OCI-LY1 (cell line): Measurements from ENCODE around the gene MTX1.
A peak's percentile ranks its signal among the peaks of the same experiment; 100 is the strongest.

Source experiments
- H2AFZ ChIP-seq: fragments of 200-600 bp; sonication (generic), shearing (Covaris generic); 2 replicates; pipeline ENCODE4 v1.6.0; 2014; ENCODE audit warnings: antibody characterized with exemption, mild to moderate bottlenecking, low read length
- H3F3A ChIP-seq: fragments of 200-600 bp; sonication (generic), shearing (Covaris generic); 2 replicates; pipeline ENCODE4 v1.6.0; 2014; ENCODE audit warnings: mild to moderate bottlenecking, antibody characterized with exemption, low read length, moderate library complexity; ENCODE audit not compliant: insufficient read depth
- H3K27ac ChIP-seq: fragments of 200-600 bp; sonication (generic); 2 replicates; pipeline ENCODE4 v1.5.1; 2014; ENCODE audit warnings: low read length, mixed run types, mild to moderate bottlenecking, low read depth; ENCODE audit not compliant: poor library complexity, severe bottlenecking
- H3K27me3 ChIP-seq: fragments of 200-600 bp; sonication (generic); 2 replicates; pipeline ENCODE4 v1.6.0; 2014; ENCODE audit warnings: antibody characterized with exemption, mild to moderate bottlenecking, low read length, moderate library complexity; ENCODE audit not compliant: insufficient read depth
- H3K36me3 ChIP-seq: fragments of 200-600 bp; sonication (generic); 2 replicates; pipeline ENCODE4 v1.6.1; 2014; ENCODE audit warnings: mild to moderate bottlenecking, antibody characterized with exemption, low read length, moderate library complexity, mixed read lengths; ENCODE audit not compliant: insufficient read depth
- H3K4me1 ChIP-seq: fragments of 200-600 bp; sonication (generic); 2 replicates; pipeline ENCODE4 v1.5.1; 2014; ENCODE audit warnings: mild to moderate bottlenecking, low read length, moderate library complexity; ENCODE audit not compliant: insufficient read depth, severe bottlenecking
- H3K4me2 ChIP-seq: fragments of 200-600 bp; sonication (generic), shearing (Covaris generic); 2 replicates; pipeline ENCODE4 v1.6.1; 2014; ENCODE audit warnings: low read length
- H3K4me3 ChIP-seq: fragments of 200-600 bp; sonication (generic); 2 replicates; pipeline ENCODE4 v1.5.1; 2014; ENCODE audit warnings: low read length, low read depth, mild to moderate bottlenecking, mixed read lengths; ENCODE audit not compliant: poor library complexity, severe bottlenecking
- H3K79me2 ChIP-seq: fragments of 200-600 bp; shearing (Covaris generic); 2 replicates; pipeline ENCODE4 v1.6.1; 2016; ENCODE audit warnings: mixed run types, low read length, mixed read lengths; ENCODE audit not compliant: insufficient read depth
- H3K9ac ChIP-seq: fragments of 200-600 bp; sonication (generic), shearing (Covaris generic); 2 replicates; pipeline ENCODE4 v1.6.1; 2014; ENCODE audit warnings: mild to moderate bottlenecking, low read length, mixed read lengths
- H3K9me2 ChIP-seq: fragments of 200-600 bp; sonication (generic), shearing (Covaris generic); 2 replicates; pipeline ENCODE4 v1.6.1; 2014; ENCODE audit warnings: low read depth, mild to moderate bottlenecking, low read length, mixed read lengths
- H3K9me3 ChIP-seq: fragments of 200-600 bp; shearing (Covaris generic); 2 replicates; pipeline ENCODE4 v1.6.1; 2014; ENCODE audit warnings: low read length, mixed read lengths
- H4K20me1 ChIP-seq: fragments of 200-600 bp; sonication (generic), shearing (Covaris generic); 2 replicates; pipeline ENCODE4 v1.6.0; 2016; ENCODE audit warnings: mild to moderate bottlenecking, low read length; ENCODE audit not compliant: insufficient read depth
- EZH2 ChIP-seq: fragments of 200-600 bp; sonication (generic), shearing (Covaris generic); IDR thresholded peaks from 2 replicates; pipeline ENCODE4 v1.8.0; 2017; ENCODE audit warnings: borderline replicate concordance, mixed run types, mild to moderate bottlenecking, antibody characterized with exemption, low read length, moderate library complexity, mixed read lengths
- TF ChIP-seq, protein P1 (sequence below): fragments of 200-600 bp; sonication (generic), shearing (Covaris generic); IDR thresholded peaks from 2 replicates; pipeline ENCODE4 v1.5.1; 2017; ENCODE audit warnings: mild to moderate bottlenecking, antibody characterized with exemption, low read length, moderate library complexity, mixed read lengths

MTX1 gene

DNA sequence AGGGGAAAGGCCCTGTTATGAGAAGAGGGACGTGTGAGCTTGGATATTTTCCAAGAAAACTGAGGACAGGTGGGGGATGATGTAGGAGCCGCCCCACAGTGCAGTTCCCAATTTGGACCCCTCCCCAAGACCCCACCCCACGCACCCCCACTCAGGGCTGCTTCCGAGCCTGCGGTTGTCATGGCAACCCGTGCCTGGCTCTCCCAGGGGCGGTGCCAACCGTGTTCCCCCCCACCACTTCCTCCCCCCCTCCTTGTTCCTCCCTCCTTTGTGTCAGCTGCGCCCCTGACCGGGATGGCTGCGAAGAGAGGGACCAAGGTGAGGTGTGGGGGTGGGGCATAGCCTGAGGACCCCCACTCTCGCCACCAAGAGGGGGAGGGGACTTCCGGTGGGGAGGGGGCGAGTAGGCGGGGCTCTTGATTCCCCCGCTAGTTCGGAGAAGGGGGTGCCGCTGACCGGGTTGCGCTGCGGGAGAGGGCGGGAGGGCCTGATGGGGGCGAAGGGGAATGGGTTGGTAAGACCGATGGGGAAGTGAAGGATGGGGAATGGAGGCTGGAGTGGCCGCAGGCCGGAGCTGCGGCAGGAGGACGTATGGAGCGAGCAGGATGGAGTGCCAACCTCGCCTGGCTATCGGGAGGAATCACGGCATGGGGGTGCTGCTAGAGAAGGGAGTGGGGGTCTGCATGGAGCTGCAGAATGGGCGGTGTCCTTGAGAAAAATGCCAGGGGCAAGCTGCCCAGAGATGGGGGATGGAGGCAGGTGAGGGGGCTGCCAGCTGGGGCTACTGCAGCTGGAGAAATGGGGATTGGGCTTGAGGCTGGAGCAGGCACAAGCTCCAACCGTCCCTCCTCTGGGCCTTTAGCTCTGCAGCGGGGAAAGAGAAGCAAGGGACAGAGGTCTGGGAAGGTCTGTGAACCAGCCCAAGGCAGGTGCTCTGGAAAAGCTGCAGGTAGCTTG, 33.9 kb upstream of the MTX1 start:
- no peak for TF ChIP-seq EZH2
- TF ChIP-seq, protein P1, sequence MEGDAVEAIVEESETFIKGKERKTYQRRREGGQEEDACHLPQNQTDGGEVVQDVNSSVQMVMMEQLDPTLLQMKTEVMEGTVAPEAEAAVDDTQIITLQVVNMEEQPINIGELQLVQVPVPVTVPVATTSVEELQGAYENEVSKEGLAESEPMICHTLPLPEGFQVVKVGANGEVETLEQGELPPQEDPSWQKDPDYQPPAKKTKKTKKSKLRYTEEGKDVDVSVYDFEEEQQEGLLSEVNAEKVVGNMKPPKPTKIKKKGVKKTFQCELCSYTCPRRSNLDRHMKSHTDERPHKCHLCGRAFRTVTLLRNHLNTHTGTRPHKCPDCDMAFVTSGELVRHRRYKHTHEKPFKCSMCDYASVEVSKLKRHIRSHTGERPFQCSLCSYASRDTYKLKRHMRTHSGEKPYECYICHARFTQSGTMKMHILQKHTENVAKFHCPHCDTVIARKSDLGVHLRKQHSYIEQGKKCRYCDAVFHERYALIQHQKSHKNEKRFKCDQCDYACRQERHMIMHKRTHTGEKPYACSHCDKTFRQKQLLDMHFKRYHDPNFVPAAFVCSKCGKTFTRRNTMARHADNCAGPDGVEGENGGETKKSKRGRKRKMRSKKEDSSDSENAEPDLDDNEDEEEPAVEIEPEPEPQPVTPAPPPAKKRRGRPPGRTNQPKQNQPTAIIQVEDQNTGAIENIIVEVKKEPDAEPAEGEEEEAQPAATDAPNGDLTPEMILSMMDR: no peak
- H3K4me3 ChIP-seq: peak overlapping the region; percentile 89
- H3K4me2 ChIP-seq: peak overlapping the region; percentile 82

DNA sequence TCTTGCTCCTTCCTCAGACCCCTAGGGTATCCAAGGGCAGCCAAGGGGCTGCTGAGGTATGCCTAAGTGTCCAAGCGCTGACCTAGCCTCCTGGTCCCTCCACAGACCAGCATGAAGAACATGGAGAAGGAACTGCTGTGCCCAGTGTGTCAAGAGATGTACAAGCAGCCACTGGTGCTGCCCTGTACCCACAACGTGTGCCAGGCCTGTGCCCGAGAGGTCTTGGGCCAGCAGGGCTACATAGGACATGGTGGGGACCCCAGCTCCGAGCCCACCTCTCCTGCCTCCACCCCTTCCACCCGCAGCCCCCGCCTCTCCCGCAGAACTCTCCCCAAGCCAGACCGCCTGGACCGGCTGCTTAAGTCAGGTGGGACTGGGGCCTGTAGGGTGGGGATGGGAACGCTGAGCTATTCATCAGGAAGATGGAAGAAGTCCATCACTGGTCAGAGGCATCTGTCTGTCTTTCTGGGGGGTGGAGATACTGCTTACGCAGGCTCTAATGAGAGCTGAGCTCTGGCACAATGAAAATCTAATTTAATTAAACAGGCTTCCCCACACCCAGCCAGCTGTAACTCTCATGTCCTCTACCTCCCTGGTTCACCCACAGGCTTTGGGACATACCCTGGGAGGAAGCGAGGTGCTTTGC, 33.1 kb upstream of the MTX1 start:
- Histone ChIP-seq H3K9me3 (no peaks in the 10 kb centered on the region), H3K27me3 (no peaks in the 10 kb centered on the region), H3K4me2 (no peak overlapping the region), H3K27ac (peak overlapping the region; percentile 24), H2AFZ (no peak overlapping the region), H3F3A (peaks cover 4% of the 10 kb centered on the region; the same call in 1 of the 2 replicates), H3K4me1 (peaks cover 28% of the 10 kb centered on the region), H4K20me1 (no peaks in the 10 kb centered on the region), H3K79me2 (no peaks in the 10 kb centered on the region), H3K9me2 (no peaks in the 10 kb centered on the region), H3K9ac (no peak overlapping the region), H3K4me3 (no peak overlapping the region), H3K36me3 (peaks cover 14% of the 10 kb centered on the region)
- no peak for TF ChIP-seq EZH2
- TF ChIP-seq, protein P1: no peak

More for the DNA sequence above, 33.9 kb upstream of the MTX1 start:
- H2AFZ ChIP-seq: no peak overlapping the region
- peaks cover 4% of the 10 kb centered on the region; the same call in 1 of the 2 replicates for H3F3A ChIP-seq
- peak overlapping the region; percentile 24 for H3K27ac ChIP-seq
- no peaks in the 10 kb centered on the region for H3K27me3 ChIP-seq
- no peaks in the 10 kb centered on the region for H4K20me1 ChIP-seq
- H3K9me3 ChIP-seq: no peaks in the 10 kb centered on the region
- peaks cover 28% of the 10 kb centered on the region for H3K4me1 ChIP-seq
- no peaks in the 10 kb centered on the region for H3K9me2 ChIP-seq
- H3K36me3 ChIP-seq: peaks cover 14% of the 10 kb centered on the region
- H3K9ac ChIP-seq: peak overlapping the region; percentile 97
- no peaks in the 10 kb centered on the region for H3K79me2 ChIP-seq

DNA sequence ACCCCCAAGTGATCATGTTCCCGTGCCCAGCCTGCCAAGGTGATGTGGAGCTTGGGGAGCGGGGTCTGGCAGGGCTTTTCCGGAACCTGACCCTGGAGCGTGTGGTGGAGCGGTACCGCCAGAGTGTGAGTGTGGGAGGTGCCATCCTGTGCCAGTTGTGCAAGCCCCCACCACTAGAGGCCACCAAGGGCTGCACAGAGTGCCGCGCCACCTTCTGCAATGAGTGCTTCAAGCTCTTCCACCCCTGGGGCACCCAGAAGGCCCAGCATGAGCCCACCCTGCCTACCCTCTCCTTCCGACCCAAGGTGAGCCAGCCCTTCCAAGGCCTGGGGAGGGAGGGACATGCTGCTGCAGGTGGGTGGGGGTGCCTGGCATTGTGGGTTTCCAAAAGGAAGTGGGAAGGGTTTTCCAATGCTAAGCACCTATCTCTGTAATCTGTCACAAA, 32.5 kb upstream of the MTX1 start:
- H3F3A ChIP-seq: peaks cover 4% of the 10 kb centered on the region; the same call in 1 of the 2 replicates
- no peaks in the 10 kb centered on the region for H4K20me1 ChIP-seq
- H3K4me1 ChIP-seq: peaks cover 28% of the 10 kb centered on the region
- no peaks in the 10 kb centered on the region for H3K79me2 ChIP-seq
- H3K9me2 ChIP-seq: no peaks in the 10 kb centered on the region
- no peaks in the 10 kb centered on the region for H3K9me3 ChIP-seq
- peaks cover 13% of the 10 kb centered on the region for H3K36me3 ChIP-seq
- H3K4me3 ChIP-seq: no peak overlapping the region
- H3K4me2 ChIP-seq: no peak overlapping the region
- peak overlapping the region; percentile 24 for H3K27ac ChIP-seq
- no peaks in the 10 kb centered on the region for H3K27me3 ChIP-seq
- no peak overlapping the region for H3K9ac ChIP-seq
- TF ChIP-seq EZH2: no peak
- TF ChIP-seq, protein P1: peak; percentile 57
- no peak overlapping the region for H2AFZ ChIP-seq
